Neuronal stem cell (in vitro differentiated cells): ENCODE results near the gene FAM83E.
"Not testable (repeated sequence)": the region's sequence is repeated elsewhere in the genome, so short reads cannot be mapped to it uniquely, and the experiment has no call there.

Experiments
- DNase-seq: peaks from one replicate; pipeline ENCODE4 v3.0.0-alpha.2; 2013; ENCODE audit warnings: low spot score
- H2AFZ ChIP-seq: one replicate; pipeline ENCODE4 v1.6.1; 2013; ENCODE audit warnings: mild to moderate bottlenecking, low read length, inconsistent platforms
- H2AK5ac ChIP-seq: 2 replicates; pipeline ENCODE4 v1.6.1; 2013; ENCODE audit warnings: low read depth, mild to moderate bottlenecking, inconsistent platforms, low read length, moderate library complexity, mixed read lengths
- H2BK120ac ChIP-seq: 2 replicates; pipeline ENCODE4 v1.6.1; 2013; ENCODE audit warnings: low read depth, mild to moderate bottlenecking, inconsistent platforms, low read length, moderate library complexity, mixed read lengths
- H2BK12ac ChIP-seq: one replicate; pipeline ENCODE4 v1.6.1; 2013; ENCODE audit warnings: low read length, inconsistent platforms
- H2BK15ac ChIP-seq: 2 replicates; pipeline ENCODE4 v1.6.1; 2013; ENCODE audit warnings: mild to moderate bottlenecking, low read length, inconsistent platforms, mixed read lengths
- H2BK5ac ChIP-seq: one replicate; pipeline ENCODE4 v1.6.1; 2013; ENCODE audit warnings: inconsistent platforms, mild to moderate bottlenecking, low read length, moderate library complexity
- H3K14ac ChIP-seq: one replicate; pipeline ENCODE4 v1.6.1; 2013; ENCODE audit warnings: low read length, inconsistent platforms
- H3K18ac ChIP-seq: 2 replicates; pipeline ENCODE4 v1.6.1; 2013; ENCODE audit warnings: low read length, inconsistent platforms
- H3K23ac ChIP-seq: 2 replicates; pipeline ENCODE4 v1.6.1; 2013; ENCODE audit warnings: low read depth, mild to moderate bottlenecking, mixed read lengths, low read length, inconsistent platforms; ENCODE audit not compliant: poor library complexity
- H3K27ac ChIP-seq: replicated peaks from 3 replicates; pipeline ENCODE4 v1.5.1; 2013; ENCODE audit warnings: low read length, inconsistent platforms
- H3K27me3 ChIP-seq, 3 experiments: 2 replicates each; pipeline ENCODE4 v1.6.1; 2013; ENCODE audit warnings: low read length in 3 of 3, mild to moderate bottlenecking in 2 of 3, inconsistent platforms in 1 of 3, low read depth in 1 of 3, mixed read lengths in 1 of 3, moderate library complexity in 1 of 3; ENCODE audit not compliant: control insufficient read depth in 3 of 3, insufficient read depth in 3 of 3
- H3K36me3 ChIP-seq, 2 donors: replicated peaks in 1 of 2; 2 replicates each; pipeline ENCODE4 v1.6.1; 2013; ENCODE audit warnings: low read length in 2 of 2; ENCODE audit not compliant: control insufficient read depth in 2 of 2, insufficient read depth in 2 of 2
- H3K4ac ChIP-seq: 2 replicates; pipeline ENCODE4 v1.6.1; 2013; ENCODE audit warnings: inconsistent platforms, mild to moderate bottlenecking, low read length, moderate library complexity
- H3K4me1 ChIP-seq, 2 donors: 1 replicate in 1 of 2; 2 replicates in 1 of 2; pipeline ENCODE4 v1.6.1; 2013; ENCODE audit warnings: low read length in 2 of 2, low read depth in 1 of 2; ENCODE audit not compliant: control insufficient read depth in 2 of 2, insufficient read depth in 1 of 2
- H3K4me2 ChIP-seq: one replicate; pipeline ENCODE4 v1.6.1; 2013; ENCODE audit warnings: mild to moderate bottlenecking, low read length, inconsistent platforms; ENCODE audit not compliant: insufficient read depth, poor library complexity, severe bottlenecking
- H3K4me3 ChIP-seq, 2 donors: 2 replicates each; pipeline ENCODE4 v1.5.1; 2013; ENCODE audit warnings: low read length in 2 of 2, mild to moderate bottlenecking in 2 of 2, inconsistent platforms in 1 of 2, moderate library complexity in 1 of 2
- H3K79me1 ChIP-seq: one replicate; pipeline ENCODE4 v1.6.1; 2013; ENCODE audit warnings: low read depth, mild to moderate bottlenecking, inconsistent platforms, low read length, moderate library complexity
- H3K9ac ChIP-seq: one replicate; pipeline ENCODE4 v1.6.1; 2013; ENCODE audit warnings: mild to moderate bottlenecking, low read depth, low read length, inconsistent platforms; ENCODE audit not compliant: poor library complexity
- H3K9me3 ChIP-seq, 2 donors: replicated peaks in 1 of 2; 2 replicates each; pipeline versions ENCODE3 to v1.6.1; 2013; ENCODE audit warnings: low read length in 2 of 2, mild to moderate bottlenecking in 2 of 2, inconsistent platforms in 1 of 2, low read depth in 1 of 2, mixed read lengths in 1 of 2, moderate library complexity in 1 of 2; ENCODE audit not compliant: control insufficient read depth in 2 of 2, insufficient read depth in 1 of 2
- H4K8ac ChIP-seq: one replicate; pipeline ENCODE4 v1.6.1; 2013; ENCODE audit warnings: low read depth, mild to moderate bottlenecking, inconsistent platforms, low read length, moderate library complexity
- H4K91ac ChIP-seq: one replicate; pipeline ENCODE4 v1.6.1; 2013; ENCODE audit warnings: low read length, low read depth, mild to moderate bottlenecking, inconsistent platforms; ENCODE audit not compliant: poor library complexity
- WGBS, 2 donors: extraction: QIAGEN DNeasy Blood & Tissue Kit; methylation state at CpG; one replicate each; pipeline ENCODE4 v1.1.7; 2013; ENCODE audit warnings: missing lambda C conversion rate in 2 of 2, mixed read lengths in 1 of 2; ENCODE audit not compliant: insufficient read length in 2 of 2, insufficient replicate concordance in 1 of 2; ENCODE audit errors: extremely low coverage in 2 of 2; 5-methylcytosine and 5-hydroxymethylcytosine counted together

Gene FAM83E

GRCh38 chr19:48633148-48634035 lies 18.5 kb upstream of the FAM83E start:
- no peak overlapping the region for H2AFZ ChIP-seq
- no peak overlapping the region for H2BK5ac ChIP-seq
- H3K27me3 ChIP-seq: peaks cover 0 to 4% (median 0%) of the 10 kb centered on the region in 3 experiments
- H2BK12ac ChIP-seq: no peak overlapping the region
- H3K14ac ChIP-seq: no peak overlapping the region
- H3K18ac ChIP-seq: no peak overlapping the region
- peaks cover 7 to 25% of the 10 kb centered on the region in 2 donors for H3K36me3 ChIP-seq
- no peak overlapping the region for H3K23ac ChIP-seq
- no peak overlapping the region for H3K4me2 ChIP-seq
- no peak overlapping the region for H4K91ac ChIP-seq
- no peak for DNase-seq
- no peak overlapping the region for H3K4ac ChIP-seq
- H3K4me1 ChIP-seq: peaks cover 29 to 42% of the 10 kb centered on the region in 2 donors
- H2BK120ac ChIP-seq: no peak overlapping the region
- WGBS, 2 donors: no CpG with 5 or more reads among the region's 22 CpGs
- no peaks in the 10 kb centered on the region for H3K9me3 ChIP-seq
- no peak overlapping the region for H3K27ac ChIP-seq
- H4K8ac ChIP-seq: peak overlapping the region; percentile 19
- no peak overlapping the region for H3K9ac ChIP-seq
- H2AK5ac ChIP-seq: peak overlapping the region; percentile 61
- no peak overlapping the region for H3K4me3 ChIP-seq
- no peak overlapping the region for H2BK15ac ChIP-seq
- no peaks in the 10 kb centered on the region for H3K79me1 ChIP-seq

DNA sequence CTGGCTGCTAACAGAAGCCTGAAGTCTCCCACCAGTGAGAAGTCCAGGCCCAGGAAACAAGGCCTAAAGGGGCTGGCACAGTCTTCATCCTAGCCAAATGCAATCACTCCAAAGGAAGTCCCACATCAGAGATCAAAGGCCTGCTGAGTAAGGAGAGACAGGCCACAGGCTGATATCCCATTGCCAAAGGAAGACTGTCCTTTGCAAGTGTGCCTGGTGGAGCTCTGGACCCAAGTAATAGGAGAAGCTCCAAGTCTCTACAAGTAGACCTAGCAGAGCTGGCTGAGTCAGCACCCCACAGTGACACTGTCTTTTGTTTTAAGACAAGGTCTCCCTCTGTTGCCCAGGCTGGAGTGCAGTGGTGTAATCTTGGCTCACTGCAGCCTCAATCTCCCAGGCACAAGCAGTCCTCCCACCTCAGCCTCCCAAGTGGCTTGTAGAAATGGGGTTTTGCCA lies 17.8 kb upstream of the FAM83E start:
- peak overlapping the region; percentile 61 for H2AK5ac ChIP-seq
- no peak overlapping the region for H3K14ac ChIP-seq
- H3K9me3 ChIP-seq: no peaks in the 10 kb centered on the region
- no peak overlapping the region for H3K27ac ChIP-seq
- H3K4me2 ChIP-seq: no peak overlapping the region
- H3K4ac ChIP-seq: no peak overlapping the region
- no peak overlapping the region for H2BK120ac ChIP-seq
- no peak overlapping the region for H3K9ac ChIP-seq
- no peak overlapping the region for H3K4me3 ChIP-seq
- DNase-seq: no peak
- H2BK12ac ChIP-seq: no peak overlapping the region
- H3K23ac ChIP-seq: no peak overlapping the region
- peaks cover 7 to 31% of the 10 kb centered on the region in 2 donors for H3K36me3 ChIP-seq
- no peak overlapping the region for H2BK15ac ChIP-seq
- peaks cover 28 to 41% of the 10 kb centered on the region in 2 donors for H3K4me1 ChIP-seq
- H2AFZ ChIP-seq: no peak overlapping the region
- no peak overlapping the region for H4K8ac ChIP-seq
- no peak overlapping the region for H3K18ac ChIP-seq
- no peaks in the 10 kb centered on the region for H3K79me1 ChIP-seq
- H4K91ac ChIP-seq: no peak overlapping the region
- H2BK5ac ChIP-seq: no peak overlapping the region
- peaks cover 0 to 4% (median 0%) of the 10 kb centered on the region in 3 experiments for H3K27me3 ChIP-seq

- Histone ChIP-seq H3K36me3 (peaks cover 7 to 32% of the 10 kb centered on the region in 2 donors), H3K4me1 (peaks cover 28 to 41% of the 10 kb centered on the region in 2 donors)
- not testable (repeated sequence) for H3K18ac ChIP-seq, H3K9ac ChIP-seq, H3K4ac ChIP-seq, DNase-seq, H4K8ac ChIP-seq, H2AK5ac ChIP-seq, H4K91ac ChIP-seq, H2BK5ac ChIP-seq, H2BK15ac ChIP-seq, H3K79me1 ChIP-seq, H3K27ac ChIP-seq, H3K4me3 ChIP-seq, H3K14ac ChIP-seq, H3K27me3 ChIP-seq, H3K23ac ChIP-seq, H2BK12ac ChIP-seq, H2AFZ ChIP-seq, H3K9me3 ChIP-seq, H3K4me2 ChIP-seq, H2BK120ac ChIP-seq
- WGBS, 2 donors: no CpG with 5 or more reads among the region's 11 CpGs
These were observed 17.4 kb upstream of the FAM83E start for GRCh38 chr19:48632286-48632685.

GRCh38 chr19:48631225-48631624 lies 16.3 kb upstream of the FAM83E start:
- peak overlapping the region; percentile 88 for H2AK5ac ChIP-seq
- no peaks in the 10 kb centered on the region for H3K9me3 ChIP-seq
- H2AFZ ChIP-seq: no peak overlapping the region
- no peak overlapping the region for H4K91ac ChIP-seq
- H3K18ac ChIP-seq: peak overlapping the region; percentile 5
- H3K27me3 ChIP-seq: peaks cover 0 to 4% (median 0%) of the 10 kb centered on the region in 3 experiments
- H2BK12ac ChIP-seq: no peak overlapping the region
- peak overlapping the region; percentile 67 for H3K27ac ChIP-seq
- H2BK5ac ChIP-seq: peak overlapping the region; percentile 93
- no CpG with 5 or more reads among the region's 3 CpGs for WGBS, 2 donors
- H3K4me2 ChIP-seq: peak overlapping the region; percentile 69
- peak overlapping the region; percentile 83 for H3K9ac ChIP-seq
- peaks cover 28 to 33% of the 10 kb centered on the region in 2 donors for H3K4me1 ChIP-seq
- H3K14ac ChIP-seq: no peak overlapping the region
- no peaks in the 10 kb centered on the region for H3K79me1 ChIP-seq
- DNase-seq: no peak
- no peak overlapping the region for H2BK15ac ChIP-seq
- no peak overlapping the region for H4K8ac ChIP-seq
- no peak overlapping the region for H2BK120ac ChIP-seq
- H3K4ac ChIP-seq: no peak overlapping the region
- H3K23ac ChIP-seq: peak overlapping the region; percentile 13
- no peak overlapping the region for H3K4me3 ChIP-seq
- peaks cover 8 to 37% of the 10 kb centered on the region in 2 donors for H3K36me3 ChIP-seq
